ENCODE results near the gene TRAP1.
A peak's percentile ranks its signal among the peaks of the same experiment; 100 is the strongest.

The TRAP1 gene

GRCh38 chr16:3717235-3718018, at the start of gene TRAP1:
Gene TRAP1 (minus strand): TSS chr16:3717524. CDS start chr16:3717508, 16 bp downstream.
- Mint-ChIP-seq H3K9me3 (no peaks in the 10 kb centered on the region), H3K4me3 (peak within 1 kb of the TSS; percentile 89), H3K4me1 (peaks cover 12% of the 10 kb centered on the region), H3K36me3 (peaks cover under 1% of the 10 kb centered on the region), H3K27ac (peak within 1 kb of the TSS; percentile 78), H3K27me3 (no peaks in the 10 kb centered on the region)
- ATAC-seq (ENCODE audit: low read depth) (peak; percentile 95), DNase-seq (ENCODE audit: low spot score in 2 of 2) (peak; percentile 88 to 94)

DNA sequence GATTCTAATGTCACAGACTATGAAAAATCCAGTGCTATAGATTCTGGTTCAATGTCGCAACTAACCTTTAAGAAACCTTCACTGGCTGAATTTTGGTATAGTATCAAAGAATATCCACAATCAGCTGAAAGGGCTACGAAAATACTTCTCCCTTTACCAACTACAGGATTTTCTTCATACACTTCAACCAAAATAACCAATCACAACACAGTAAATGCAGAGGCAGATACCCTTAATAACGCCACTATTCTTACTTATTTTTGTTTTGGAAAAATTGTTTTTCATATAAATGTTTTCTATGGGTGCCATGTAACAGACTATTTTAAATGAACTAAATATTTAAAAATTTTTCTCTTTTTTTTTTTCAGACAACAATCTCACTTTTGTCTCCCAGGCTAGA, 48.9 kb upstream of the TRAP1 start:
- no peaks in the 10 kb centered on the region for H3K9me3 Mint-ChIP-seq
- no peaks in the 10 kb centered on the region for H3K27me3 Mint-ChIP-seq
- H3K4me1 Mint-ChIP-seq, result peaks cover 12% of the 10 kb centered on the region

DNA sequence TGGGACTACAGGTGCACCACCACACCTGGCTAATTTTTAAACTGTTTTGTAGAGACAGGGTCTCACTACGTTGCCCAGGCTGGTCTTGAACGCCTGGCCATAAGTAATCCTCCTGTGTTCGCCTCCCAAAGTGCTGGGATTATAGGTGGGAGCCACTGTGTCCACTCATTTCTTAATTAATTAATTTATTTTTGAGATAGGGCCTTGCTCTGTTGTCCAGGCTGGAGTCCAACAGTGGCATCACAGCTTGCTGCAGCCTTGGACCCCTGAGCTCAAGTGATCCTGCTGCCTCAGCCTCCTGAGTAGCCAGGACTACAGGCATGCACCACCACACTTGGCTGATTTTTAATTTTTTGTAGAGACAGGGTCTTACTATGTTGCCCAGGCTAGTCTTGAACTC, 47.1 kb upstream of the TRAP1 start:
- DNase-seq (ENCODE audit: low spot score in 2 of 2) (no peak), ATAC-seq (ENCODE audit: low read depth) (no peak)
- Mint-ChIP-seq H3K4me1 (peaks cover 12% of the 10 kb centered on the region), H3K27me3 (no peaks in the 10 kb centered on the region), H3K27ac (no peak overlapping the region), H3K4me3 (no peak overlapping the region), H3K36me3 (peaks cover 15% of the 10 kb centered on the region), H3K9me3 (no peaks in the 10 kb centered on the region)

More for the DNA sequence above, 48.9 kb upstream of the TRAP1 start:
- Mint-ChIP-seq H3K4me3 (no peak overlapping the region), H3K36me3 (peaks cover 20% of the 10 kb centered on the region), H3K27ac (peak overlapping the region; percentile 86)
- ATAC-seq (ENCODE audit: low read depth), result no peak
- DNase-seq (ENCODE audit: low spot score in 2 of 2), result no peak

DNA sequence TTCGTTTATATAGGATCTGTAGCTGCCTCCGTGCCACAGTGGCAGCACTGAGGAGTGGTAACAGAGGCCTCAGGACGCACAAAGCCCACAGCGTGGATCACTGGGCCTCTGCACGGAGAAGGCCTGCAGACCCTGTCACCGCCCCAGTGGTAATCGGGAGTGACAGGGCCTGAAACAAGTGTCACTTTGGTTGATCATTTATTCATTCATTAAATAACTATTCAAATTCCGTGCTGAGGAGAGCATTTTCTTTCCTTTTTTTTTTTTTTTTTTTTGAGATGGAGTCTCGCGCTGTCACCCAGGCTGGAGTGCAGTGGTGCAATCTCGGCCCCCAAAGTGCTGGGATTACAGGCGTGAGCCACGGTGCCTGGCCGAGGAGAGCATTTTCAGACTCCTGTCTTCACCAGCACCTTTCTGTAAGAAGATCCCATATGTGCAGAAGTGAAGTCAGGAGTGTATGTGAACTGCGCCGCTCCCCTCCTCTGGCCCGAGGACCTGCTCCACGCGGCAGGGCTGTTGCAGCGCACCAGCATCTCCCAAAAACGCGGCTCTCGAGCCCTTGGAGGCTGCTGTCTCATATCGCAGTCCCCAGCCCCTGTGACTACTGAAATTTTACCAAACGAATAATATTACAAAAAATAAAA, 44.9 kb upstream of the TRAP1 start:
- H3K27me3 Mint-ChIP-seq, result no peaks in the 10 kb centered on the region
- no peaks in the 10 kb centered on the region for H3K9me3 Mint-ChIP-seq
- no peak for ATAC-seq (ENCODE audit: low read depth)

DNA sequence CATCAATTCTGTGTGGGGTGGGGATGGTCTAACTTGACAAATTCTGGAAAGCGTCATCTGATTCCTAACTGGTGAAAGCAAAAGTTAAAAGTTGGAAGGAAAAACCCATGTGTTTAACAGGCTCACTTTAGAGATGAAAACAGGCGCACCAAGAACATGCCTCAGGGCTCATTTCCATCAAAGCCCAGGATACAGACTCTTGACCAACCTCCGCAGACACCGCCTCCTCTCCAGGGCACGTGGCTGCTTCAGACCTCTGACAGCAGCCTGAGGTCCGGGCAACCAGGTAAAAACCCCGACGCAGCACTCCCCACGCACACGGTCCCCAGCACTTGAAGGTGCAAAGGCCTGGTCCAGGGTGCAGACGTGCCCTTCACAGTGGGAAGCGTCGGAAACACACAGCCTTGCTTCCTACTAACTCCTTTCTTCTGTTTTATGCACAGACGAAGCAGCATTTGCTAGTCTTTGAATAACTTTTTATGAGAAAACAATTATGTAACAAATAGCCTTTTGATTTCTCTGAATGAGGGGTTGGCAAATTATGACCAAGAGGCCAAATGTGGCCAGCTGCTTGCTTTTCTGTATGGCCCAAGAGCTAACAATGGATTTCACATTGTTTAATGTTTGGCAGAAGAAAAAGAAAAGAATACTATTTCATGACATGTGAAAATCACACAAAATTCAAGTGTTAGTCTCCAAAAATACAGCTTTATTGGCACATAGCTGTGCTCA, 44.2 kb upstream of the TRAP1 start:
- H3K9me3 Mint-ChIP-seq, result no peaks in the 10 kb centered on the region
- no peaks in the 10 kb centered on the region for H3K4me1 Mint-ChIP-seq
- no peaks in the 10 kb centered on the region for H3K27me3 Mint-ChIP-seq
- H3K36me3 Mint-ChIP-seq, result peaks cover 9% of the 10 kb centered on the region
- H3K27ac Mint-ChIP-seq, result no peak overlapping the region
- no peak overlapping the region for H3K4me3 Mint-ChIP-seq
- ATAC-seq (ENCODE audit: low read depth) (no peak), DNase-seq (ENCODE audit: low spot score in 2 of 2) (no peak)

More for the DNA sequence above, 44.9 kb upstream of the TRAP1 start:
- Mint-ChIP-seq H3K27ac (no peak overlapping the region), H3K4me1 (peaks cover 5% of the 10 kb centered on the region), H3K36me3 (peaks cover 14% of the 10 kb centered on the region), H3K4me3 (no peak overlapping the region)
- no peak for DNase-seq (ENCODE audit: low spot score in 2 of 2)

- peaks cover 8% of the 10 kb centered on the region for H3K36me3 Mint-ChIP-seq
- ATAC-seq (ENCODE audit: low read depth), result no peak
- no peak for DNase-seq (ENCODE audit: low spot score in 2 of 2)
- H3K27ac Mint-ChIP-seq, result no peak overlapping the region
- H3K9me3 Mint-ChIP-seq, result no peaks in the 10 kb centered on the region
- H3K4me1 Mint-ChIP-seq, result no peaks in the 10 kb centered on the region
- H3K27me3 Mint-ChIP-seq, result no peaks in the 10 kb centered on the region
- H3K4me3 Mint-ChIP-seq, result no peak overlapping the region
Observed at GRCh38 chr16:3760518-3760917, 43.2 kb upstream of the TRAP1 start.

- DNase-seq (ENCODE audit: low spot score in 2 of 2), result no peak
- ATAC-seq (ENCODE audit: low read depth), result no peak
- H3K27ac Mint-ChIP-seq, result no peak overlapping the region
- no peak overlapping the region for H3K4me3 Mint-ChIP-seq
- H3K4me1 Mint-ChIP-seq, result no peaks in the 10 kb centered on the region
- H3K27me3 Mint-ChIP-seq, result no peaks in the 10 kb centered on the region
- no peaks in the 10 kb centered on the region for H3K9me3 Mint-ChIP-seq
- peaks cover 8% of the 10 kb centered on the region for H3K36me3 Mint-ChIP-seq
Observed at GRCh38 chr16:3759736-3760135, 42.4 kb upstream of the TRAP1 start.

DNA sequence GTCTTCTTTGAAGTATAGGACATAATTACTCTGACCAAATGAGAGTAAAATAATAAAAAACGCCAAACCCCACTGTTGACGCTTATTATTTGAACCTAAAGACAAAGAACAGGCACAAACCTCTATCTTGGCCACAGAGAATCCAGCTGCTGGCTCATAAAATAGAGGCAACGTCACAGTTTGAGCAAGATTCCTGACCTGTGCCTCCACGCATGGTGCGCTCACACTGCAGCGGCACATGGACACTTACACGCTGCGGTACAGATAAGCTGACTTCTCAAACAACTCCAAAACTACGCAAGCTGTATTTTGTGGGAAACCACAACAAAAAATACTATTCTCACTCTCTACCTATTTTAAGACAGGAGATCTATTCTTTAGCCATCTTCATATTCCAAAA, 38.8 kb upstream of the TRAP1 start:
- ATAC-seq (ENCODE audit: low read depth) (no peak), DNase-seq (ENCODE audit: low spot score in 2 of 2) (no peak)
- H3K4me1 Mint-ChIP-seq, result peaks cover 6% of the 10 kb centered on the region
- no peaks in the 10 kb centered on the region for H3K27me3 Mint-ChIP-seq
- peaks cover 24% of the 10 kb centered on the region for H3K36me3 Mint-ChIP-seq
- no peaks in the 10 kb centered on the region for H3K9me3 Mint-ChIP-seq
- H3K4me3 Mint-ChIP-seq, result no peak overlapping the region
- no peak overlapping the region for H3K27ac Mint-ChIP-seq

- Mint-ChIP-seq H3K36me3 (peaks cover 28% of the 10 kb centered on the region), H3K4me3 (no peak overlapping the region), H3K27ac (no peak overlapping the region), H3K9me3 (no peaks in the 10 kb centered on the region), H3K27me3 (no peaks in the 10 kb centered on the region), H3K4me1 (peaks cover 6% of the 10 kb centered on the region)
- no peak for DNase-seq (ENCODE audit: low spot score in 2 of 2)
- no peak for ATAC-seq (ENCODE audit: low read depth)
Observed at GRCh38 chr16:3755249-3755648, 37.9 kb upstream of the TRAP1 start.

DNA sequence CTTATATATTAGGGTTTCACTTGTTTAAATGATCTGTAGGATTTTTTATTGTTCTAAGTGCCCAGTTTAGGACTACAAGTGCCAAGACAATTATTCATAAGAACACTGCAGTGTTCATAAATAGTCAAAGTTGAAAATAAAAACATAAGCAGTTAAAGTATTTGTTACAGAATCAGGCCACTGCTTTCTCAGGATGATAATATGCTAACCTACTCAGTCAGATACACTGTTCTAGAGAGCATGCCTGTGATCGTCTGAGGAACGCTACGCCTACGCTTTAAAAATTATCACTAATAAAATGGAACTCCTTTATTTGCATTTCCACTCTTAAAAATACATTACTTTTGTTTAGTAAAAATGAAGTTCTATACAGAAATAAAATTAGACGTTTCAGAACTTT, 37.4 kb upstream of the TRAP1 start:
- Mint-ChIP-seq H3K4me1 (peaks cover 6% of the 10 kb centered on the region), H3K9me3 (no peaks in the 10 kb centered on the region), H3K27ac (no peak overlapping the region), H3K27me3 (no peaks in the 10 kb centered on the region), H3K36me3 (peaks cover 30% of the 10 kb centered on the region), H3K4me3 (no peak overlapping the region)
- ATAC-seq (ENCODE audit: low read depth) (no peak), DNase-seq (ENCODE audit: low spot score in 2 of 2) (no peak)

DNA sequence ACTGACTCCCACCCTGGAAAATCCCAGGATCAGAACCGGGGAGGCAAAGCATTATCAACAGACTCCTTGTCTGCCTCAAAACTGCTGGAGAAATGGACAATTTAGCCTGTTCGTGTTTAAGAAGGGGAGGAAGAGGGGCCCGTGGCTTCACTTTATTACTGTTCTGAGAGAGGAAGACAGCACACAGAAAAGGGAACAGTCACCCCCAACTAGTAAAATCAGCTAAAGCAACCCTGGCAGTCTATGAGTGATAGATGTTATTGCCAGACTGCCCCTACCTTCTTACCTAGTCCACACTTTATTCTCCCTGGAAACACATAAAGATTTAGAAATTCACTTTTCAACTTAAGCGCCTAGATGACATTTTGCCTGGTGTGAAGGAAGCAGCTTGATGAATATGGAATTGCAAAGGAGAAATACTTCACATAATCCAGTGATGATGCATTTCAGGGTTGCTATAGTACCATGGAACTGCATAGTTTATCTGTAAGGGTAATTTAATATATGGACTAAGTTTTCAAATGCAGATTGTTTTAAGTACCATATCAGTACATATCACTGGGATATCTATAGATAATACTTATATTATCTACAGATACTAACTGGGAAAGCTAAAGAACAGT, 36.9 kb upstream of the TRAP1 start:
- Mint-ChIP-seq H3K27me3 (no peaks in the 10 kb centered on the region), H3K36me3 (peaks cover 30% of the 10 kb centered on the region), H3K27ac (no peak overlapping the region), H3K4me1 (peaks cover 6% of the 10 kb centered on the region), H3K4me3 (no peak overlapping the region), H3K9me3 (no peaks in the 10 kb centered on the region)
- DNase-seq (ENCODE audit: low spot score in 2 of 2), result no peak
- no peak for ATAC-seq (ENCODE audit: low read depth)

GRCh38 chr16:3752984-3753383, 35.7 kb upstream of the TRAP1 start:
- Mint-ChIP-seq H3K4me3 (no peak overlapping the region), H3K27me3 (no peaks in the 10 kb centered on the region), H3K9me3 (no peaks in the 10 kb centered on the region), H3K4me1 (peaks cover 6% of the 10 kb centered on the region), H3K27ac (no peak overlapping the region), H3K36me3 (peaks cover 33% of the 10 kb centered on the region)
- ATAC-seq (ENCODE audit: low read depth), result no peak
- no peak for DNase-seq (ENCODE audit: low spot score in 2 of 2)

GRCh38 chr16:3751878-3752277, 34.6 kb upstream of the TRAP1 start:
- Mint-ChIP-seq H3K9me3 (no peaks in the 10 kb centered on the region), H3K27ac (no peak overlapping the region)

GRCh38 chr16:3748307-3748706, 31.0 kb upstream of the TRAP1 start:
- H3K27me3 Mint-ChIP-seq, result no peaks in the 10 kb centered on the region
- no peak for ATAC-seq (ENCODE audit: low read depth)
- DNase-seq (ENCODE audit: low spot score in 2 of 2), result no peak
- H3K9me3 Mint-ChIP-seq, result no peaks in the 10 kb centered on the region
- peaks cover 9% of the 10 kb centered on the region for H3K4me1 Mint-ChIP-seq
- no peak overlapping the region for H3K4me3 Mint-ChIP-seq
- H3K36me3 Mint-ChIP-seq, result peaks cover 36% of the 10 kb centered on the region
- H3K27ac Mint-ChIP-seq, result no peak overlapping the region

More at GRCh38 chr16:3751878-3752277, 34.6 kb upstream of the TRAP1 start:
- H3K4me1 Mint-ChIP-seq, result peaks cover 9% of the 10 kb centered on the region
- no peaks in the 10 kb centered on the region for H3K27me3 Mint-ChIP-seq
- DNase-seq (ENCODE audit: low spot score in 2 of 2) (no peak), ATAC-seq (ENCODE audit: low read depth) (no peak)
- peaks cover 34% of the 10 kb centered on the region for H3K36me3 Mint-ChIP-seq
- H3K4me3 Mint-ChIP-seq, result no peak overlapping the region

Data from memory B cell (primary cell).